C4-2B (cell line): ENCODE results near the gene SLC25A47.
"Not testable (repeated sequence)": the region's sequence is repeated elsewhere in the genome, so short reads cannot be mapped to it uniquely, and the experiment has no call there.

Experiments
- ZFX ChIP-seq: fragments of 450-650 bp; IDR thresholded peaks from 2 replicates; pipeline ENCODE4 v1.6.1; 2017
- TF ChIP-seq, protein P1 (sequence below): fragments of 450-650 bp; conservative IDR thresholded peaks from 2 replicates; pipeline ENCODE4 v1.5.1; 2017; ENCODE audit warnings: mild to moderate bottlenecking

DNA sequence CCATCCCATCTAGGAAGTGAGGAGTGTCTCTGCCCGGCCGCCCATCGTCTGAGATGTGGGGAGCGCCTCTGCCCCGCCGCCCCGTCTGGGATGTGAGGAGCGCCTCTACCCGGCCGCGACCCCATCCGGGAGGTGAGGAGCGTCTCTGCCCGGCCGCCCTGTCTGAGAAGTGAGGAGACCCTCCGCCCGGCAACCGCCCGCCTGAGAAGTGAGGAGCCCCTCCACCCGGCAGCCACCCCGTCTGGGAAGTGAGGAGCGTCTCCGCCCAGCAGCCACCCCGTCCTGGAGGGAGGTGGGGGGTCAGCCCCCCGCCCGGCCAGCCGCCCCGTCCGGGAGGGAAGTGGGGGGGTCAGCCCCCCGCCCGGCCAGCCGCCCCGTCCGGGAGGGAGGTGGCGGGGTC is 21.5 kb downstream of the SLC25A47 start:
- TF ChIP-seq, protein P1, sequence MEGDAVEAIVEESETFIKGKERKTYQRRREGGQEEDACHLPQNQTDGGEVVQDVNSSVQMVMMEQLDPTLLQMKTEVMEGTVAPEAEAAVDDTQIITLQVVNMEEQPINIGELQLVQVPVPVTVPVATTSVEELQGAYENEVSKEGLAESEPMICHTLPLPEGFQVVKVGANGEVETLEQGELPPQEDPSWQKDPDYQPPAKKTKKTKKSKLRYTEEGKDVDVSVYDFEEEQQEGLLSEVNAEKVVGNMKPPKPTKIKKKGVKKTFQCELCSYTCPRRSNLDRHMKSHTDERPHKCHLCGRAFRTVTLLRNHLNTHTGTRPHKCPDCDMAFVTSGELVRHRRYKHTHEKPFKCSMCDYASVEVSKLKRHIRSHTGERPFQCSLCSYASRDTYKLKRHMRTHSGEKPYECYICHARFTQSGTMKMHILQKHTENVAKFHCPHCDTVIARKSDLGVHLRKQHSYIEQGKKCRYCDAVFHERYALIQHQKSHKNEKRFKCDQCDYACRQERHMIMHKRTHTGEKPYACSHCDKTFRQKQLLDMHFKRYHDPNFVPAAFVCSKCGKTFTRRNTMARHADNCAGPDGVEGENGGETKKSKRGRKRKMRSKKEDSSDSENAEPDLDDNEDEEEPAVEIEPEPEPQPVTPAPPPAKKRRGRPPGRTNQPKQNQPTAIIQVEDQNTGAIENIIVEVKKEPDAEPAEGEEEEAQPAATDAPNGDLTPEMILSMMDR: not testable (repeated sequence)
- TF ChIP-seq ZFX: not testable (repeated sequence)
